GM19238 (cell line): ENCODE data around the gene MAP7D3.
"Not testable (repeated sequence)": the region's sequence is repeated elsewhere in the genome, so short reads cannot be mapped to it uniquely, and the experiment has no call there.

ENCODE experiments used
- DNase-seq: peaks from one replicate; pipeline ENCODE4 v3.0.0; 2011; ENCODE audit warnings: low spot score; ENCODE audit not compliant: insufficient read length

Gene MAP7D3

GRCh38 chrX:136251041-136251991 lies at the start of gene MAP7D3:
MAP7D3 (minus strand) TSS chrX:136251400; CDS start chrX:136251358, 42 bp downstream.
- peak; percentile 71 for DNase-seq

DNA sequence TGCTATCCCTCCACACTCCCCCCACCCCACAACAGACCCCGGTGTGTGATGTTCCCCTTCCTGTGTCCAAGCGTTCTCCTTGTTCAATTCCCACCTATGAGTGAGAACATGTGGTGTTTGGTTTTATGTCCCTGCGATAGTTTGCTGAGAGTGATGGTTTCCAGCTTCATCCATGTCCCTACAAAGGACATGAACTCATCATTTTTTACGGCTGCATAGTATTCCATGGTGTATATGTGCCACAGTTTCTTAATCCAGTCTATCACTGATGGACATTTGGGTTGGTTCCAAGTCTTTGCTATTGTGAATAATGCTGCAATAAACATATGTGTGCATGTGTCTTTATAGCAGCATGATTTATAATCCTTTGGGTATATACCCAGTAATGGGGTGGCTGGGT lies 49.5 kb upstream of the MAP7D3 start, which contains the start of gene ADGRG4:
Gene ADGRG4, plus strand, starts transcription at position 243 of the 400 bp plus-strand sequence. CDS start 7,815 bp downstream, outside the sequence.
- not testable (repeated sequence) for DNase-seq

DNA sequence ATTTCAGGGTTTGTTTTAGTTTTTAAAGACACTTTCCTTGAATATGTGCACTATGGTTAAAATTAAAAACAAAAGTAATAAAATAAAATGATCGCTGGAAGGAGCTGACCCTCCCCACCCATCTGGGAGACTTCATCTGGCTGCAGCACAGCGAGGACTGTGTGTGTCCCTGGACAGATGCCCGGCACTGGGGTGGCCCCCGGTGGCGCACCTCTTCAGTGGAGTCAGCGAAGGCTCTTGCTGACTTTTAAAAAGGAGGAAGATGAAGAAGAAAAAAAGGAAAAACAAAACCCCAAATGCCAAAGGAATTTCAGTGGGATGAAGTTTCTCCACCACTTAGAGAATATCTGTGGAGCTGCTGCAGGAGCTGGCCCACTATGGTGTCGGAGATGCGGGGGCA lies 44.2 kb upstream of the MAP7D3 start:
- no peak for DNase-seq

- DNase-seq, result no peak
Observed at GRCh38 chrX:136292656-136293055, 41.5 kb upstream of the MAP7D3 start.

GRCh38 chrX:136291824-136292223 lies 40.6 kb upstream of the MAP7D3 start:
- no peak for DNase-seq

- not testable (repeated sequence) for DNase-seq
Observed at GRCh38 chrX:136286375-136286774, 35.2 kb upstream of the MAP7D3 start.

GRCh38 chrX:136275553-136275952 lies 24.4 kb upstream of the MAP7D3 start:
- DNase-seq, result no peak

- DNase-seq, result no peak
Observed at GRCh38 chrX:136273986-136274385, 22.8 kb upstream of the MAP7D3 start.

DNA sequence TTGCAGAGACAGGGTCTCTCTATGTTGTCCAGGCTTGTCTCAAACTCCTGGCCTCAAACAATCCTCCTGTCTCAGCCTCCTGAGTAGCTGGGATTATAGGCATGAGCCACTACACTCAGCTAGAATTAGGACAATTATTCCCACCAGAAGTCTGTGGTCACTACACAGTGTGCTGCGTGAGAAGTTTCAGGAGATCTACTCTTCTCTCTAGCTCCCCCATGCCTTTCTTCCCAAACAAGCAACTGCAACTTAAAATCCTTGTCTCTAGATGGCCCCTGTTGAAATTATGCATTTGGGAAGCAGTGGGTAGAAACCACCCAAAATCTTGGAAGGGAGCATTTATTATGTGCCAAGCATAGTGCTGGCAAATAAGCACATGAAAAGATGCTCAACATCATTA lies 21.1 kb upstream of the MAP7D3 start:
- DNase-seq, result no peak

DNA sequence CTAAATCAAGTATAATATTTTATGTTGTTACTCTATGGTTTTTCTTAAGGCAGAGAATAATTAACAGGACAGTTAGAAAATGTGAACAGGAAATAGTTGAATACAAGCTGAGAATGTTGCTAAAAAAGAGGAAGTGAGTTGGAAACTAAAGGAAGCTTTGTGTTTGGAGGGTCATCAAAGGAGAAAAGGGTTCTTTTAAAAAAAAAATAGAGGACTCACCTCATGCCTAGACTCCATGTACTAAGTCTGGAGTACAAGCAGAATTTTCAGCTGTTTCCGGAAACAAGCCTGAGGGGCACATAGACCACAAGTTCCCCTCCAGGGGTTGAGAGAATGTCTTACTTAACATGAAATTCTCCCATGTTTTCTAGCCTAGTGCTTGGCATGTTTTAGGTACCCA lies 20.1 kb upstream of the MAP7D3 start:
- no peak for DNase-seq

GRCh38 chrX:136269921-136270320 lies 18.7 kb upstream of the MAP7D3 start:
- no peak for DNase-seq

- DNase-seq, result no peak
Observed at GRCh38 chrX:136268051-136269048, 17.1 kb upstream of the MAP7D3 start.

- no peak for DNase-seq
Observed at GRCh38 chrX:136266828-136267227, 15.6 kb upstream of the MAP7D3 start.

DNA sequence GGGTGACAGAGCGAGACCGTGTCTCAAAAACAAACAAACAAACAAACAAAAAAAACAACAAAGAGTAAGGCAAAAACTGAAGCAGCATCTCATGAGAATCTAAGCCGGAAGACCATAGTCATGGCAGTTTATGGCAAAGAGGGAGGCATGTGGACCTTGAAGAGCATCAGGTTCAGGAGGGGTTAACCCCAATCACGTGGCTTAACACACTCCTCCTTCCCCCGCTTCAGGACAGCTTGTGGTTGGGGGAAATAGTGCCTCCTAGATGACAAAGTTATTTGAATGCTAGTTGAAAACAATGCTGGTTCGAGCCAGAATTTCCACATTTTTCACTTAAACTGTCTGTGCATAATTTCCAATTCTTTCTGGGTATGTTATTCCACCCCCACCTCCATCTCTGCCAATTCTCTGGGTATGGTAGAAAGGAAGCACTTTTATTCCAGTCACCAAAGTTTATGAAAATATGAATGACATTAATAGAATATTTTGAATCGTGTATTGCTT lies 11.7 kb upstream of the MAP7D3 start:
- no peak for DNase-seq

- DNase-seq, result no peak
Observed at GRCh38 chrX:136262243-136262642, 11.0 kb upstream of the MAP7D3 start.

GRCh38 chrX:136261321-136261720 lies 10.1 kb upstream of the MAP7D3 start:
- DNase-seq, result no peak

- DNase-seq, result no peak
Observed at GRCh38 chrX:136260776-136261175, 9.6 kb upstream of the MAP7D3 start.

- DNase-seq, result no peak
Observed at GRCh38 chrX:136259543-136259942, 8.3 kb upstream of the MAP7D3 start.

- no peak for DNase-seq
Observed at GRCh38 chrX:136258951-136259350, 7.8 kb upstream of the MAP7D3 start.

- no peak for DNase-seq
Observed at GRCh38 chrX:136256026-136256425, 4.8 kb upstream of the MAP7D3 start.

DNA sequence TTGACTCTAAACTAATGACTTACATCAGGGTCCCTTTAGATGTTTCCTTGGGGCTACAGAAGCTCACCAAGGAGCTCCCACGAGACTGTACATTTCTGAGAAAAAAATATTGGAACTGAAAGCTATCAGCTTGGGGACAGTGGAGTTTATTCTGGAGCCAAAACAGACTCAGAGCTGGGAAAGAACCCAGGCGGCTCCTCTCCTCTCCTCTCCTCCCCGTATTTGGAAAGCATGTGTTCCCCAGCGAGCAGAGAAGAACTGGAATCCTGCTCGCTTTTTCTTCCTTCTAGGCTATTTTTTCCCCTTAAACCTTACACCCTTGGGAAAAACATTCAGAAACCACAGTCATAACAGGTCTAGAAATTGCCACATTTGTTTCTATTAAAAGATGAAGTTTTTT lies 4.3 kb upstream of the MAP7D3 start:
- no peak for DNase-seq
